HepG2 (cell line): ENCODE results near the gene ATP9A.

Experiments
- CTCF ChIP-seq: sonication (generic); formaldehyde crosslinking; IDR thresholded peaks from 2 replicates; pipeline ENCODE4 v1.5.0; 2020; ENCODE audit warnings: mild to moderate bottlenecking, missing genetic modification reagents, moderate library complexity
- HMGXB3 ChIP-seq: sonication (generic); formaldehyde crosslinking; IDR thresholded peaks from 2 replicates; pipeline ENCODE4 v1.4.0; 2020; ENCODE audit warnings: missing genetic modification reagents, borderline replicate concordance
- NFE2L1 ChIP-seq: sonication (generic); formaldehyde crosslinking; IDR thresholded peaks from 2 replicates; pipeline ENCODE4 v1.4.0; 2020; ENCODE audit warnings: missing genetic modification reagents, mild to moderate bottlenecking, borderline replicate concordance
- NFKBIZ ChIP-seq: IDR thresholded peaks from 2 replicates; pipeline ENCODE4 v1.6.1; 2018; ENCODE audit warnings: missing genetic modification reagents, missing compliant biosample characterization
- NONO ChIP-seq, 2 experiments: fragments of 450-650 bp in 1 of 2; sonication (generic) in 1 of 2; formaldehyde crosslinking in 1 of 2; IDR thresholded peaks in 1 of 2; conservative IDR thresholded peaks in 1 of 2; 2 replicates each; pipeline versions ENCODE4 v1.6.1 to v1.8.0; 2017 to 2022; ENCODE audit warnings: mild to moderate bottlenecking in 1 of 2, missing genetic modification reagents in 1 of 2, moderate library complexity in 1 of 2
- NRL ChIP-seq: sonication (generic); formaldehyde crosslinking; IDR thresholded peaks from 2 replicates; pipeline ENCODE4 v1.5.0; 2020; ENCODE audit warnings: missing genetic modification reagents, mild to moderate bottlenecking, moderate library complexity, borderline replicate concordance
- SMAD3 ChIP-seq: sonication (generic); formaldehyde crosslinking; IDR thresholded peaks from 2 replicates; pipeline ENCODE4 v1.4.0; 2020; ENCODE audit warnings: missing genetic modification reagents
- THAP7 ChIP-seq: sonication (generic); formaldehyde crosslinking; IDR thresholded peaks from 2 replicates; pipeline ENCODE4 v1.8.1; 2023; ENCODE audit warnings: mild to moderate bottlenecking, missing genetic modification reagents
- ZNF138 ChIP-seq: sonication (generic); formaldehyde crosslinking; IDR thresholded peaks from 2 replicates; pipeline ENCODE4 v1.5.0; 2020; ENCODE audit warnings: mild to moderate bottlenecking, low read depth, missing genetic modification reagents
- ZNF207 ChIP-seq: fragments of 450-650 bp; IDR thresholded peaks from 2 replicates; pipeline ENCODE4 v1.6.1; 2016; ENCODE audit warnings: antibody characterized with exemption, borderline replicate concordance
- ZNF660 ChIP-seq: sonication (generic); formaldehyde crosslinking; IDR thresholded peaks from 2 replicates; pipeline ENCODE4 v1.5.1; 2020; ENCODE audit warnings: mild to moderate bottlenecking, low read depth, missing genetic modification reagents, borderline replicate concordance
- ZNF691 ChIP-seq: sonication (generic); formaldehyde crosslinking; IDR thresholded peaks from 2 replicates; pipeline ENCODE4 v1.4.0; 2020; ENCODE audit warnings: missing genetic modification reagents, low read depth, mild to moderate bottlenecking, borderline replicate concordance
- ZSCAN22 ChIP-seq: sonication (generic); formaldehyde crosslinking; IDR thresholded peaks from 2 replicates; pipeline ENCODE4 v1.4.0; 2020; ENCODE audit warnings: mild to moderate bottlenecking, missing genetic modification reagents

GRCh38 chr20:51750770-51751388 is 17.3 kb downstream of the ATP9A start:
- TF ChIP-seq NFE2L1 (no peak), NRL (CRISPR knock-in tag) (no peak; the same call in 1 of the 2 replicates), CTCF (CRISPR knock-in tag) (no peak), ZSCAN22 (CRISPR knock-in tag) (no peak), ZNF660 (CRISPR knock-in tag) (no peak), ZNF207 (no peak), ZNF138 (no peak), SMAD3 (CRISPR knock-in tag) (no peak), NFKBIZ (no peak), ZNF691 (CRISPR knock-in tag) (no peak), NONO (IDR thresholded peaks at IDR 0.05) (no peak), NONO (CRISPR knock-in tag; conservative IDR thresholded peaks at IDR 0.05) (no peak), HMGXB3 (CRISPR knock-in tag) (no peak), THAP7 (CRISPR knock-in tag) (no peak)
